GM12878 (cell line): ENCODE measurements around the gene SHF. TPM values are rescaled to one million over a fixed set of nuclear protein-coding genes. Genes with fewer than 3 reads are reported as not detected.

Experiments
- ASH2L ChIP-seq: fragments of 300-600, 200-600 bp; sonication (generic); IDR thresholded peaks from 2 replicates; pipeline ENCODE4 v1.6.1; 2017; ENCODE audit warnings: low read depth, mild to moderate bottlenecking, borderline replicate concordance
- CHD1 ChIP-seq: IDR thresholded peaks from 2 replicates; pipeline ENCODE4 v1.6.1; 2012; ENCODE audit warnings: low read depth, low read length, improper control_type of control experiment
- CHD4 ChIP-seq: fragments of 200-600 bp; sonication (generic); IDR thresholded peaks from 2 replicates; pipeline ENCODE4 v1.6.1; 2016; ENCODE audit warnings: mild to moderate bottlenecking
- NRF1 ChIP-seq: conservative IDR thresholded peaks from 2 replicates; pipeline ENCODE4 v1.6.1; 2011; ENCODE audit warnings: mild to moderate bottlenecking, low read depth, low read length, improper control_type of control experiment
- SPI1 ChIP-seq: IDR thresholded peaks from 2 replicates; pipeline ENCODE4 v1.6.1; 2011; ENCODE audit warnings: low read depth, mild to moderate bottlenecking, low read length, moderate library complexity, borderline replicate concordance; ENCODE audit not compliant: insufficient read depth
- polyA plus RNA-seq, 11 experiments: library from polyadenylated mRNA; depleted of rRNA in 4 of 11; unstranded in 6 of 11; stranded (reverse) in 5 of 11; fragments of >200 nt; fragmentation: Nextera tagmentation in 4 of 11; fragmentation: Illumina TruSeq in 1 of 11; extraction: Ambion mirVana in 4 of 11; extraction: Trizol in 1 of 11; gene quantifications; 1 replicate in 1 of 11; 2 replicates in 10 of 11; pipeline versions ENCODE4 v1.2.1 to v1.2.3, GENCODE V29; 2011 to 2016; ENCODE audit warnings: inconsistent platforms in 2 of 11, missing spikeins in 2 of 11, low read depth in 1 of 11
- total RNA-seq, 4 experiments: library from RNA; depleted of rRNA in 3 of 4; stranded (reverse); fragments of >200 nt in 3 of 4; fragmentation: Illumina TruSeq in 1 of 4; extraction: Trizol in 1 of 4; gene quantifications; 2 replicates each; pipeline versions ENCODE4 v1.2.1 to v1.2.3, GENCODE V29; 2013 to 2021
- TF ChIP-seq, protein P1 (sequence below), 3 experiments: IDR thresholded peaks in 2 of 3; conservative IDR thresholded peaks in 1 of 3; 2 replicates each; pipeline ENCODE4 v1.5.1; 2011; ENCODE audit warnings: low read depth in 3 of 3, low read length in 3 of 3, mild to moderate bottlenecking in 3 of 3, control low read depth in 2 of 3, moderate library complexity in 2 of 3, inconsistent platforms in 1 of 3, mixed read lengths in 1 of 3; ENCODE audit not compliant: control insufficient read depth in 2 of 3, insufficient read depth in 1 of 3; ENCODE audit errors: extremely low read depth in 1 of 3
- TF ChIP-seq, protein P2 (sequence below): fragments of 450-650 bp; IDR thresholded peaks from 2 replicates; pipeline ENCODE4 v1.6.1; 2017; ENCODE audit warnings: mild to moderate bottlenecking, moderate library complexity

The SHF gene
- total and polyA plus RNA-seq, 10 of the 15 experiments (the other 5 are each of a cell fraction or from before 2014, with no cell fraction given): 0.04 to 5.7 (median 1.0) TPM; not detected in 1

- TF ChIP-seq SPI1: peak; percentile 29; the same call in 1 of the 2 replicates
- TF ChIP-seq, protein P1, sequence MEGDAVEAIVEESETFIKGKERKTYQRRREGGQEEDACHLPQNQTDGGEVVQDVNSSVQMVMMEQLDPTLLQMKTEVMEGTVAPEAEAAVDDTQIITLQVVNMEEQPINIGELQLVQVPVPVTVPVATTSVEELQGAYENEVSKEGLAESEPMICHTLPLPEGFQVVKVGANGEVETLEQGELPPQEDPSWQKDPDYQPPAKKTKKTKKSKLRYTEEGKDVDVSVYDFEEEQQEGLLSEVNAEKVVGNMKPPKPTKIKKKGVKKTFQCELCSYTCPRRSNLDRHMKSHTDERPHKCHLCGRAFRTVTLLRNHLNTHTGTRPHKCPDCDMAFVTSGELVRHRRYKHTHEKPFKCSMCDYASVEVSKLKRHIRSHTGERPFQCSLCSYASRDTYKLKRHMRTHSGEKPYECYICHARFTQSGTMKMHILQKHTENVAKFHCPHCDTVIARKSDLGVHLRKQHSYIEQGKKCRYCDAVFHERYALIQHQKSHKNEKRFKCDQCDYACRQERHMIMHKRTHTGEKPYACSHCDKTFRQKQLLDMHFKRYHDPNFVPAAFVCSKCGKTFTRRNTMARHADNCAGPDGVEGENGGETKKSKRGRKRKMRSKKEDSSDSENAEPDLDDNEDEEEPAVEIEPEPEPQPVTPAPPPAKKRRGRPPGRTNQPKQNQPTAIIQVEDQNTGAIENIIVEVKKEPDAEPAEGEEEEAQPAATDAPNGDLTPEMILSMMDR (IDR thresholded peaks at IDR 0.05 in 2 of 3, conservative IDR thresholded peaks at IDR 0.05 in 1 of 3; ENCODE audit: control insufficient read depth in 2 of 3, extremely low read depth in 1 of 3, insufficient read depth in 1 of 3, low read depth in 3 of 3, low read length in 3 of 3): peak; percentile 79 to 87 (median 83); a peak in 5 of 6 replicates
- no peak; the same call in 1 of the 2 replicates for TF ChIP-seq ASH2L
- no peak for TF ChIP-seq CHD1
- TF ChIP-seq CHD4: no peak
- TF ChIP-seq NRF1: no peak
- TF ChIP-seq, protein P2, sequence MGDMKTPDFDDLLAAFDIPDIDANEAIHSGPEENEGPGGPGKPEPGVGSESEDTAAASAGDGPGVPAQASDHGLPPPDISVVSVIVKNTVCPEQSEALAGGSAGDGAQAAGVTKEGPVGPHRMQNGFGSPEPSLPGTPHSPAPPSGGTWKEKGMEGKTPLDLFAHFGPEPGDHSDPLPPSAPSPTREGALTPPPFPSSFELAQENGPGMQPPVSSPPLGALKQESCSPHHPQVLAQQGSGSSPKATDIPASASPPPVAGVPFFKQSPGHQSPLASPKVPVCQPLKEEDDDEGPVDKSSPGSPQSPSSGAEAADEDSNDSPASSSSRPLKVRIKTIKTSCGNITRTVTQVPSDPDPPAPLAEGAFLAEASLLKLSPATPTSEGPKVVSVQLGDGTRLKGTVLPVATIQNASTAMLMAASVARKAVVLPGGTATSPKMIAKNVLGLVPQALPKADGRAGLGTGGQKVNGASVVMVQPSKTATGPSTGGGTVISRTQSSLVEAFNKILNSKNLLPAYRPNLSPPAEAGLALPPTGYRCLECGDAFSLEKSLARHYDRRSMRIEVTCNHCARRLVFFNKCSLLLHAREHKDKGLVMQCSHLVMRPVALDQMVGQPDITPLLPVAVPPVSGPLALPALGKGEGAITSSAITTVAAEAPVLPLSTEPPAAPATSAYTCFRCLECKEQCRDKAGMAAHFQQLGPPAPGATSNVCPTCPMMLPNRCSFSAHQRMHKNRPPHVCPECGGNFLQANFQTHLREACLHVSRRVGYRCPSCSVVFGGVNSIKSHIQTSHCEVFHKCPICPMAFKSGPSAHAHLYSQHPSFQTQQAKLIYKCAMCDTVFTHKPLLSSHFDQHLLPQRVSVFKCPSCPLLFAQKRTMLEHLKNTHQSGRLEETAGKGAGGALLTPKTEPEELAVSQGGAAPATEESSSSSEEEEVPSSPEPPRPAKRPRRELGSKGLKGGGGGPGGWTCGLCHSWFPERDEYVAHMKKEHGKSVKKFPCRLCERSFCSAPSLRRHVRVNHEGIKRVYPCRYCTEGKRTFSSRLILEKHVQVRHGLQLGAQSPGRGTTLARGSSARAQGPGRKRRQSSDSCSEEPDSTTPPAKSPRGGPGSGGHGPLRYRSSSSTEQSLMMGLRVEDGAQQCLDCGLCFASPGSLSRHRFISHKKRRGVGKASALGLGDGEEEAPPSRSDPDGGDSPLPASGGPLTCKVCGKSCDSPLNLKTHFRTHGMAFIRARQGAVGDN: peak; percentile 88
- TF ChIP-seq, all 136 proteins: peak for 41
Measured at GRCh38 chr15:45166834-45167630, 20.7 kb downstream of the SHF start (continued).
